Liver (tissue), 9 donors: ENCODE measurements around the gene CCT7. TPM values are rescaled to one million over a fixed set of nuclear protein-coding genes. Genes with fewer than 3 reads are reported as not detected.

Experiments
- DNase-seq: peaks from one replicate; pipeline ENCODE4 v3.0.0-alpha.2; 2017; ENCODE audit warnings: low spot score
- H3K27ac ChIP-seq, 2 donors: one replicate each; pipeline ENCODE4 v1.7.0; 2013; ENCODE audit warnings: inconsistent platforms in 2 of 2, low read length in 2 of 2, control low read depth in 1 of 2, low read depth in 1 of 2, mild to moderate bottlenecking in 1 of 2
- H3K27me3 ChIP-seq, 4 donors: one replicate each; pipeline versions ENCODE4 v1.6.1 to v1.7.0; 2013; ENCODE audit warnings: low read length in 3 of 4, inconsistent platforms in 1 of 4, mild to moderate bottlenecking in 1 of 4, moderate library complexity in 1 of 4; ENCODE audit not compliant: control insufficient read depth in 4 of 4, insufficient read depth in 4 of 4
- H3K36me3 ChIP-seq, 4 donors: one replicate each; pipeline versions ENCODE4 v1.6.1 to v1.7.0; 2013; ENCODE audit warnings: low read length in 3 of 4, mild to moderate bottlenecking in 3 of 4, low read depth in 1 of 4, moderate library complexity in 1 of 4; ENCODE audit not compliant: control insufficient read depth in 4 of 4, insufficient read depth in 3 of 4
- H3K4me1 ChIP-seq, 4 donors: one replicate each; pipeline versions ENCODE4 v1.6.1 to v1.7.0; 2013; ENCODE audit warnings: low read length in 3 of 4, mild to moderate bottlenecking in 3 of 4, moderate library complexity in 1 of 4; ENCODE audit not compliant: control insufficient read depth in 4 of 4, insufficient read depth in 4 of 4
- H3K4me3 ChIP-seq, 3 donors: one replicate each; pipeline versions ENCODE4 v1.6.1 to v1.7.0; 2013; ENCODE audit warnings: low read length in 3 of 3, control low read depth in 1 of 3, low read depth in 1 of 3, mild to moderate bottlenecking in 1 of 3
- H3K9ac ChIP-seq, 2 donors: one replicate each; pipeline ENCODE4 v1.7.0; 2013; ENCODE audit warnings: low read length in 2 of 2, mild to moderate bottlenecking in 2 of 2, moderate library complexity in 2 of 2, control low read depth in 1 of 2, low read depth in 1 of 2
- H3K9me3 ChIP-seq, 4 donors: one replicate each; pipeline versions ENCODE4 v1.6.1 to v1.7.0; 2013; ENCODE audit warnings: low read length in 3 of 4; ENCODE audit not compliant: control insufficient read depth in 4 of 4
- EGR1 ChIP-seq, 2 donors: IDR thresholded peaks; 2 replicates each; pipeline ENCODE4 v1.6.1; 2016 to 2018; ENCODE audit warnings: antibody characterized with exemption in 2 of 2, low read depth in 2 of 2
- FOXA1 ChIP-seq: IDR thresholded peaks from 2 replicates; pipeline ENCODE4 v1.6.1; 2016; ENCODE audit warnings: antibody characterized with exemption
- FOXA2 ChIP-seq: IDR thresholded peaks from 2 replicates; pipeline ENCODE4 v1.6.1; 2016; ENCODE audit warnings: antibody characterized with exemption
- GABPA ChIP-seq, 2 donors: IDR thresholded peaks in 1 of 2; conservative IDR thresholded peaks in 1 of 2; 2 replicates each; pipeline ENCODE4 v1.6.1; 2016; ENCODE audit warnings: antibody characterized with exemption in 2 of 2, mild to moderate bottlenecking in 1 of 2, moderate library complexity in 1 of 2
- HNF4A ChIP-seq, 2 donors: conservative IDR thresholded peaks; 2 replicates each; pipeline ENCODE4 v1.6.1; 2016; ENCODE audit warnings: antibody characterized with exemption in 2 of 2, mild to moderate bottlenecking in 2 of 2
- HNF4G ChIP-seq: IDR thresholded peaks from 2 replicates; pipeline ENCODE4 v1.6.1; 2016; ENCODE audit warnings: antibody characterized with exemption
- JUND ChIP-seq, 2 donors: IDR thresholded peaks; 2 replicates each; pipeline ENCODE4 v1.6.1; 2016; ENCODE audit warnings: antibody characterized with exemption in 2 of 2
- NR2F2 ChIP-seq: IDR thresholded peaks from 2 replicates; pipeline ENCODE4 v1.6.1; 2016; ENCODE audit warnings: antibody characterized with exemption
- RAD21 ChIP-seq, 2 donors: IDR thresholded peaks; 2 replicates each; pipeline ENCODE4 v1.6.1; 2016; ENCODE audit warnings: antibody characterized with exemption in 2 of 2, mild to moderate bottlenecking in 2 of 2
- RXRA ChIP-seq, 2 donors: IDR thresholded peaks; 2 replicates each; pipeline ENCODE4 v1.6.1; 2017 to 2018; ENCODE audit warnings: antibody characterized with exemption in 2 of 2, mild to moderate bottlenecking in 1 of 2
- SP1 ChIP-seq: IDR thresholded peaks from 2 replicates; pipeline ENCODE4 v1.6.1; 2018; ENCODE audit warnings: antibody characterized with exemption, mild to moderate bottlenecking
- TAF1 ChIP-seq: conservative IDR thresholded peaks from 2 replicates; pipeline ENCODE4 v1.6.1; 2016; ENCODE audit warnings: antibody characterized with exemption, mild to moderate bottlenecking
- YY1 ChIP-seq: IDR thresholded peaks from 2 replicates; pipeline ENCODE4 v1.6.1; 2016; ENCODE audit warnings: antibody characterized with exemption, mild to moderate bottlenecking
- WGBS: extraction: QIAGEN DNeasy Blood & Tissue Kit; methylation state at CpG from one replicate; pipeline ENCODE4 v1.1.7; 2013; 5-methylcytosine and 5-hydroxymethylcytosine counted together
- polyA plus RNA-seq, 2 donors: library from polyadenylated mRNA; stranded (reverse) in 1 of 2; unstranded in 1 of 2; fragments of 200-250 nt in 1 of 2; fragments of >200 nt in 1 of 2; fragmentation: Nextera tagmentation in 1 of 2; extraction: Ambion mirVana in 1 of 2; gene quantifications; one replicate each; pipeline versions ENCODE4 v1.2.1 to v1.2.3, GENCODE V29; 2013 to 2015
- total RNA-seq, 2 donors: library from RNA; depleted of rRNA; stranded (reverse); fragments of >200 nt; gene quantifications; one replicate each; pipeline ENCODE4 v1.2.3, GENCODE V29; 2014
- TF ChIP-seq, protein P1 (sequence below): fragments of 150-350 bp; IDR thresholded peaks from 2 replicates; pipeline ENCODE4 v1.5.1; 2017; ENCODE audit warnings: improper control_type of control experiment, low read depth, low read length; ENCODE audit not compliant: missing input control
- TF ChIP-seq, protein P2 (sequence below): IDR thresholded peaks from 2 replicates; pipeline ENCODE4 v1.6.1; 2016; ENCODE audit warnings: antibody characterized with exemption
- TF ChIP-seq, protein P3 (sequence below): IDR thresholded peaks from 2 replicates; pipeline ENCODE4 v1.6.1; 2016; ENCODE audit warnings: antibody characterized with exemption, mild to moderate bottlenecking
- TF ChIP-seq, protein P4 (sequence below): IDR thresholded peaks from 2 replicates; pipeline ENCODE4 v1.6.1; 2016; ENCODE audit warnings: antibody characterized with exemption
- TF ChIP-seq, protein P5 (sequence below): IDR thresholded peaks from 2 replicates; pipeline ENCODE4 v1.6.1; 2016; ENCODE audit warnings: antibody characterized with exemption
- donor health status: healthy.
- donor health status: healthy.
- donor health status: healthy.
- donor health status: healthy.
- donor health status: healthy.

CCT7 gene
- total and polyA plus RNA-seq, 4 donors, result 83.7 to 115 (median 101) TPM

DNA sequence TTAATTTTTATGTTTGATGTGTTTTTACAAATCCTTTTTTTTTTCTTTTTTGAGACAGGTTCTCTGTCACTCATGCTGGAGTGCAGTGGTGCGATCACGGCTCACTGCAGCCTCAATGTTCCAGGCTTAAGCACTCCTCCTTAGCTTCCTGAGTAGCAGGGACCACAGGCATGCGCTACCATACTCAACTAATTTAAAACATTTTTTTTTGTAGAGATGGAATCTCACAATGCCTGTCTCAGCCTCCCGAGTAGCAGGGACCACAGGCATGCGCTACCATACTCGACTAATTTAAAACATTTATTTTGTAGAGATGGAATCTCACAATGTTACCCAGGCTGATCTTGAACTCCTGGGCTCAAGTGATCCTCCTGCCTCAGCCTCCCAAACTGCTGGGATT lies 28.5 kb upstream of the CCT7 start:
- Histone ChIP-seq H3K4me1 (peaks cover 0 to 16% (median 7%) of the 10 kb centered on the region in 4 donors), H3K27ac (no peak overlapping the region), H3K9me3 (no peaks in the 10 kb centered on the region), H3K4me3 (no peak overlapping the region), H3K9ac (no peak overlapping the region), H3K27me3 (peaks cover 0 to 9% (median 2%) of the 10 kb centered on the region in 4 donors), H3K36me3 (no peaks in the 10 kb centered on the region)
- no peak for DNase-seq
- WGBS, result 91% methylated on average over 6 of the region's 6 CpGs
- TF ChIP-seq FOXA2, result no peak
- TF ChIP-seq JUND (IDR thresholded peaks at IDR 0.05), result no peak
- TF ChIP-seq FOXA1, result no peak
- no peak for TF ChIP-seq HNF4A (conservative IDR thresholded peaks at IDR 0.05)
- TF ChIP-seq, protein P1, sequence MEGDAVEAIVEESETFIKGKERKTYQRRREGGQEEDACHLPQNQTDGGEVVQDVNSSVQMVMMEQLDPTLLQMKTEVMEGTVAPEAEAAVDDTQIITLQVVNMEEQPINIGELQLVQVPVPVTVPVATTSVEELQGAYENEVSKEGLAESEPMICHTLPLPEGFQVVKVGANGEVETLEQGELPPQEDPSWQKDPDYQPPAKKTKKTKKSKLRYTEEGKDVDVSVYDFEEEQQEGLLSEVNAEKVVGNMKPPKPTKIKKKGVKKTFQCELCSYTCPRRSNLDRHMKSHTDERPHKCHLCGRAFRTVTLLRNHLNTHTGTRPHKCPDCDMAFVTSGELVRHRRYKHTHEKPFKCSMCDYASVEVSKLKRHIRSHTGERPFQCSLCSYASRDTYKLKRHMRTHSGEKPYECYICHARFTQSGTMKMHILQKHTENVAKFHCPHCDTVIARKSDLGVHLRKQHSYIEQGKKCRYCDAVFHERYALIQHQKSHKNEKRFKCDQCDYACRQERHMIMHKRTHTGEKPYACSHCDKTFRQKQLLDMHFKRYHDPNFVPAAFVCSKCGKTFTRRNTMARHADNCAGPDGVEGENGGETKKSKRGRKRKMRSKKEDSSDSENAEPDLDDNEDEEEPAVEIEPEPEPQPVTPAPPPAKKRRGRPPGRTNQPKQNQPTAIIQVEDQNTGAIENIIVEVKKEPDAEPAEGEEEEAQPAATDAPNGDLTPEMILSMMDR, result no peak
- TF ChIP-seq EGR1 (IDR thresholded peaks at IDR 0.05; ENCODE audit: low read depth in 2 of 2), result no peak
- TF ChIP-seq NR2F2, result no peak
- TF ChIP-seq, protein P2, sequence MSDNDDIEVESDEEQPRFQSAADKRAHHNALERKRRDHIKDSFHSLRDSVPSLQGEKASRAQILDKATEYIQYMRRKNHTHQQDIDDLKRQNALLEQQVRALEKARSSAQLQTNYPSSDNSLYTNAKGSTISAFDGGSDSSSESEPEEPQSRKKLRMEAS, result no peak
- no peak for TF ChIP-seq YY1
- TF ChIP-seq HNF4G, result no peak
- TF ChIP-seq, protein P3, sequence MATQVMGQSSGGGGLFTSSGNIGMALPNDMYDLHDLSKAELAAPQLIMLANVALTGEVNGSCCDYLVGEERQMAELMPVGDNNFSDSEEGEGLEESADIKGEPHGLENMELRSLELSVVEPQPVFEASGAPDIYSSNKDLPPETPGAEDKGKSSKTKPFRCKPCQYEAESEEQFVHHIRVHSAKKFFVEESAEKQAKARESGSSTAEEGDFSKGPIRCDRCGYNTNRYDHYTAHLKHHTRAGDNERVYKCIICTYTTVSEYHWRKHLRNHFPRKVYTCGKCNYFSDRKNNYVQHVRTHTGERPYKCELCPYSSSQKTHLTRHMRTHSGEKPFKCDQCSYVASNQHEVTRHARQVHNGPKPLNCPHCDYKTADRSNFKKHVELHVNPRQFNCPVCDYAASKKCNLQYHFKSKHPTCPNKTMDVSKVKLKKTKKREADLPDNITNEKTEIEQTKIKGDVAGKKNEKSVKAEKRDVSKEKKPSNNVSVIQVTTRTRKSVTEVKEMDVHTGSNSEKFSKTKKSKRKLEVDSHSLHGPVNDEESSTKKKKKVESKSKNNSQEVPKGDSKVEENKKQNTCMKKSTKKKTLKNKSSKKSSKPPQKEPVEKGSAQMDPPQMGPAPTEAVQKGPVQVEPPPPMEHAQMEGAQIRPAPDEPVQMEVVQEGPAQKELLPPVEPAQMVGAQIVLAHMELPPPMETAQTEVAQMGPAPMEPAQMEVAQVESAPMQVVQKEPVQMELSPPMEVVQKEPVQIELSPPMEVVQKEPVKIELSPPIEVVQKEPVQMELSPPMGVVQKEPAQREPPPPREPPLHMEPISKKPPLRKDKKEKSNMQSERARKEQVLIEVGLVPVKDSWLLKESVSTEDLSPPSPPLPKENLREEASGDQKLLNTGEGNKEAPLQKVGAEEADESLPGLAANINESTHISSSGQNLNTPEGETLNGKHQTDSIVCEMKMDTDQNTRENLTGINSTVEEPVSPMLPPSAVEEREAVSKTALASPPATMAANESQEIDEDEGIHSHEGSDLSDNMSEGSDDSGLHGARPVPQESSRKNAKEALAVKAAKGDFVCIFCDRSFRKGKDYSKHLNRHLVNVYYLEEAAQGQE, result no peak
- no peak for TF ChIP-seq GABPA (IDR thresholded peaks at IDR 0.05 in 1 of 2, conservative IDR thresholded peaks at IDR 0.05 in 1 of 2)
- TF ChIP-seq RXRA (IDR thresholded peaks at IDR 0.05), result no peak
- TF ChIP-seq, protein P4, sequence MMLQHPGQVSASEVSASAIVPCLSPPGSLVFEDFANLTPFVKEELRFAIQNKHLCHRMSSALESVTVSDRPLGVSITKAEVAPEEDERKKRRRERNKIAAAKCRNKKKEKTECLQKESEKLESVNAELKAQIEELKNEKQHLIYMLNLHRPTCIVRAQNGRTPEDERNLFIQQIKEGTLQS, result no peak
- TF ChIP-seq RAD21 (IDR thresholded peaks at IDR 0.05), result no peak
- TF ChIP-seq SP1, result no peak
- TF ChIP-seq, protein P5, sequence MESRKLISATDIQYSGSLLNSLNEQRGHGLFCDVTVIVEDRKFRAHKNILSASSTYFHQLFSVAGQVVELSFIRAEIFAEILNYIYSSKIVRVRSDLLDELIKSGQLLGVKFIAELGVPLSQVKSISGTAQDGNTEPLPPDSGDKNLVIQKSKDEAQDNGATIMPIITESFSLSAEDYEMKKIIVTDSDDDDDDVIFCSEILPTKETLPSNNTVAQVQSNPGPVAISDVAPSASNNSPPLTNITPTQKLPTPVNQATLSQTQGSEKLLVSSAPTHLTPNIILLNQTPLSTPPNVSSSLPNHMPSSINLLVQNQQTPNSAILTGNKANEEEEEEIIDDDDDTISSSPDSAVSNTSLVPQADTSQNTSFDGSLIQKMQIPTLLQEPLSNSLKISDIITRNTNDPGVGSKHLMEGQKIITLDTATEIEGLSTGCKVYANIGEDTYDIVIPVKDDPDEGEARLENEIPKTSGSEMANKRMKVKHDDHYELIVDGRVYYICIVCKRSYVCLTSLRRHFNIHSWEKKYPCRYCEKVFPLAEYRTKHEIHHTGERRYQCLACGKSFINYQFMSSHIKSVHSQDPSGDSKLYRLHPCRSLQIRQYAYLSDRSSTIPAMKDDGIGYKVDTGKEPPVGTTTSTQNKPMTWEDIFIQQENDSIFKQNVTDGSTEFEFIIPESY, result no peak
- no peak for TF ChIP-seq TAF1
